ENCODE data around the gene SPATC1L. TPM values are rescaled to one million over a fixed set of nuclear protein-coding genes. Genes with fewer than 3 reads are reported as not detected.

Gene SPATC1L
- total RNA-seq, 4 donors from 2014 or later, result 1.1 to 9.4 (median 1.9) TPM

DNA sequence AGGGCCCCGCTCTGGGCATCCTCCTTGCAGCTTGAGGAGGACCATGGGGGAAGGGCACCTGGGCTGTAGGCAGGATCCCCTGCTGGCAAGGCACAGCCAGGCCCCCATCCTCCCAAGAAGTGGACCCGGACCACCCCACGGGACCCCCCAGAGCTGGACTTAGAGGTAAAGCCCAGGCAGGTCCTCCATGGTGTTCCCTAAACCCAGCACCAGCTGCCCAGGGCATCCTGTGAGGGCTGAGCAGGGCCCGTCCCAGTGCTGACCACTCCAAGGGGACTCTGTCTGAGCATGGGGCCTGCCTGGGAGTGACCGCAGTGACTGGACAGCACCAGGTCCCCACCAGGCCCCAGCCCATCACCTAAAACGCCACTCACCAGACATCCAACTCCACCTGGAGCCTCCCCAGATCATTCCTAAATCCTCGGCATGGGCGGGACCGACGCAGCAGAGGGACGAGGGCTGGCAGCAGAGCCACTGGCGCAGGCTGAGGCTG lies 65.1 kb downstream of the SPATC1L start:
- TF ChIP-seq, protein P1, sequence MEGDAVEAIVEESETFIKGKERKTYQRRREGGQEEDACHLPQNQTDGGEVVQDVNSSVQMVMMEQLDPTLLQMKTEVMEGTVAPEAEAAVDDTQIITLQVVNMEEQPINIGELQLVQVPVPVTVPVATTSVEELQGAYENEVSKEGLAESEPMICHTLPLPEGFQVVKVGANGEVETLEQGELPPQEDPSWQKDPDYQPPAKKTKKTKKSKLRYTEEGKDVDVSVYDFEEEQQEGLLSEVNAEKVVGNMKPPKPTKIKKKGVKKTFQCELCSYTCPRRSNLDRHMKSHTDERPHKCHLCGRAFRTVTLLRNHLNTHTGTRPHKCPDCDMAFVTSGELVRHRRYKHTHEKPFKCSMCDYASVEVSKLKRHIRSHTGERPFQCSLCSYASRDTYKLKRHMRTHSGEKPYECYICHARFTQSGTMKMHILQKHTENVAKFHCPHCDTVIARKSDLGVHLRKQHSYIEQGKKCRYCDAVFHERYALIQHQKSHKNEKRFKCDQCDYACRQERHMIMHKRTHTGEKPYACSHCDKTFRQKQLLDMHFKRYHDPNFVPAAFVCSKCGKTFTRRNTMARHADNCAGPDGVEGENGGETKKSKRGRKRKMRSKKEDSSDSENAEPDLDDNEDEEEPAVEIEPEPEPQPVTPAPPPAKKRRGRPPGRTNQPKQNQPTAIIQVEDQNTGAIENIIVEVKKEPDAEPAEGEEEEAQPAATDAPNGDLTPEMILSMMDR (IDR thresholded peaks at IDR 0.05; ENCODE audit: low read depth), result no peak

DNA sequence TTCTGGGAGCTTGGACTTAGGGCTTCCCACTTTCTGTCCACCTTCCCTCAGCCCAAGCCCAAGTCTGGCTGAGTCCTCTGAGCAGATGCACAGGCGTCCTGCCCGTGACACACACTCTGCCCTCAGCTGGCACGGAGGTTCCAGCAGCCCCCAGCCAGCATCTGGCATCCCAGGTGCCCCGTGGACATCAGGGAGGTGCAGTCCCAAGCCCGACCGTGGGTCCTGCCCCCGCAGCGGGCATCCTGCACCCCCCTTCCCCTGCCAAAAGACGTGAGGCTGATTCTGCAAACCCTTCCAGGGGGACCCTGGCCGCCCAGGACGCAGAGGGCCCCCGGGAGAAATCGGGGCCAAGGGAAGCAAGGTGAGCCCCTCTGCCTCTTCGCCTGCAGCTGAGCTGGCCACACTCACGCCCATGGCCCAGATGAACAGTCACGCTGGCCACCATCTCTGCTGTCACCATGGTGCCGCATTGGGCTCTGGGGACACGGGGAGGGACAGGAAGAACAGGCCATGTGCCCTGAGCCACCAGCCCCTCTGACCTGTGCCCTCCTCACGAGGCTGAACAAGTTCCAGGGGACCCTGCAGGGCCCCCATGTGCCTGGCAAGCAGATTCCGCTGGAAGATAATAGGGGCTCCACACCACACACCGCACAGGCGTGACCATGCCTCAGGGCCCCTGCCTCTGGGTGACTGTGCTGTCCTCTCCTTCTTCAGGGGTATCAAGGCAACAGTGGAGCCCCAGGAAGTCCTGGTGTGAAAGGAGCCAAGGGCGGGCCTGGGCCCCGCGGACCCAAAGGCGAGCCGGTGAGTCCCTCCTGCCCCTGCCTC lies 65.7 kb downstream of the SPATC1L start:
- TF ChIP-seq, protein P1 (IDR thresholded peaks at IDR 0.05; ENCODE audit: low read depth), result no peak

DNA sequence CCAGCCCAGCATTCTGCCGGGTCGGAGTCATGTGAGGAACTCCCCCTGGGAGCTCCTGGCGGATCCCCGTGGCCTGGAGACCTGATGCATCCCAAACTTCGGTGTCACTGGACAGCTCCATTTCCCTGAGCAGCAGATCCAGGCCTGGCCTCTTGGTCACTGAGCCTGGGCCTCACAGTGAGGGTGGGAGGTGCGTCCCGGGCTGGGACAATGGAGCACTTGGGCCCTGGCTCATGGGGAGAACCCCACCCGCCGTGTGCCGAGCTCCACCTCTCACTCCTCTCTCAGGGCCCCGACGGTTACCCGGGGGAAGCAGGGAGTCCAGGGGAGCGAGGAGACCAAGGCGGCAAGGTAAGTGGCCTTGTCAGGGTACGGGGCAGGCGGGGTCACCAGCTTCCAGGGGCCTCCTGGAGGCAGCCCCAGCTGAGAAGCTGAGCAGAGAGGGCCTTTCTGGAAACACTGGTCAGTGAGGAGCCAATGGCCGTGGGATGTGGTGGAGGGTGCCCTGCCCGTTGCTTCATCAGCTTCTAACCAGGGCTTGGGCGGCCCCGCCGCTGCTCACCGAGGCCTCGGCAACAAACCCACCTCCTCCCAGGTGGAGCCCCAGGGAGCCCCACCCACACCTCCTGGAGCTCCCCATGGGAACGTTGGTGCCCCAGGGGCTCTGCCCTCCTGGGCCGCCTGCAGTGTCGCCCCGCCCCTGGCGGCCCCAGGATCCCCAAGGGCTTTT lies 66.5 kb downstream of the SPATC1L start:
- TF ChIP-seq, protein P1 (IDR thresholded peaks at IDR 0.05; ENCODE audit: low read depth), result no peak

DNA sequence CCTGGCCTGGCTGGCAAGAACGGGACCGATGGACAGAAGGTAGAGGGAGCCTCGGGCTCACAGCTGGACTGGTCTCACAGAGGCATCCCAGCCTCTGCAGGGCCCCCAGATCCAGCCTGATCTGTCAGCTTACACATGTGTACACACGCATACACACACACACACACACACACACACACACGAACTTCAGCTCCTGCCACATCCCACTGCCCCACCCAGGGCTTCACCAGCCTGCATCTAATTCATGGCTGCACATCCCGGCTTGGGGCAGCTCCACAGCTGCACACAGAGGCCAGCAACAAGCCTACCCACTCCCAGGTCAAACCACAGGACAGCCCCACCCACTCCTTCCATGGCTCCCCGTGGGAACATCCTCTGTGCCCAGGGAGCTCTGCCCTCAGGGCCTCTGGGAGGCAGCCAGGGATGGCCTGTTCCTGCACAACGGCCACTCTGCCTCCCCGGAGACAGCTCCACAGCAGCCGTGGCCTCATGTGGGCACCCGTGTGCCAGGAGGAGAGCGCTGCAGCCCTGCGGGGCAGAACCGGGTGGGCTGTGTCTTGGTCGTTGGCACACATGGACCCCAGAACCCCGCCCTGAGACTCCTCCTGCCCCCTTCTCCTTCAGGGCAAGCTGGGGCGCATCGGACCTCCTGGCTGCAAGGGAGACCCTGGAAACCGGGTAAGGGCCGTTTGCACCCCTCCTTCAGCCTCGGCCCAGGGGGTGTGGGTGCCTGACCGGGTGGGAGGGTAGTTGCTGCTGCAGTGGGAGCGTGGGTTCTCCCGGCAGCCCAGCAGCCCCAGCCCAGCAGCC lies 67.3 kb downstream of the SPATC1L start:
- TF ChIP-seq, protein P1 (IDR thresholded peaks at IDR 0.05; ENCODE audit: low read depth), result no peak

DNA sequence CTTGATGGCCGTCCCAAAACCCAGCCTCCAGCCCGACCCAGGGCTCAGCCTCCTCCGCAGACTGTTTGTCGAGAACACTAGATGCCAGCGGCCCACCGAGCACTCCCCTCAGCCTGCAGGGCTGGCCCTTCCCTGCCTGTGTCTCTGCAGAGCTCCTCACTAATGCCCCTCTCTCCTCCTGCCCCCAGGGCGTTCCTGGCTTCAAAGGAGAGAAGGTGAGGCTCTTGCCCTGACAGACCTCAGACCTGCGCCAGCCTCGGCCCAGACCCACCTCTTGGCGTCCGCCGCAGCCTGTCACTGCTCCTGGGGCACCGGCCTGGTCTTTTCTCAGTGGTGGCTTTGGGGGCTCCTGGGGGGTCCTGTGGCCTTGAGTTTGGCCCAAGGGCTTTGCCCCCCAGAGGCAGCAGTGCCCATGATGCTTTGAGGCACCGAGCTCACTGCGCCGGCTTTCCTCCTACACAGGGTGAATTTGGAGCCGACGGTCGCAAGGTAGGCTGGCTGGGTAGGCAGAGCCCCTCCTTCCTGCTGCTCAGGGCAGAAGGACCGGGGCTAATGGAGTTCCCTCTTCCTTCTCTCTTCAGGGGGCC lies 68.0 kb downstream of the SPATC1L start:
- TF ChIP-seq, protein P1 (IDR thresholded peaks at IDR 0.05; ENCODE audit: low read depth), result no peak

DNA sequence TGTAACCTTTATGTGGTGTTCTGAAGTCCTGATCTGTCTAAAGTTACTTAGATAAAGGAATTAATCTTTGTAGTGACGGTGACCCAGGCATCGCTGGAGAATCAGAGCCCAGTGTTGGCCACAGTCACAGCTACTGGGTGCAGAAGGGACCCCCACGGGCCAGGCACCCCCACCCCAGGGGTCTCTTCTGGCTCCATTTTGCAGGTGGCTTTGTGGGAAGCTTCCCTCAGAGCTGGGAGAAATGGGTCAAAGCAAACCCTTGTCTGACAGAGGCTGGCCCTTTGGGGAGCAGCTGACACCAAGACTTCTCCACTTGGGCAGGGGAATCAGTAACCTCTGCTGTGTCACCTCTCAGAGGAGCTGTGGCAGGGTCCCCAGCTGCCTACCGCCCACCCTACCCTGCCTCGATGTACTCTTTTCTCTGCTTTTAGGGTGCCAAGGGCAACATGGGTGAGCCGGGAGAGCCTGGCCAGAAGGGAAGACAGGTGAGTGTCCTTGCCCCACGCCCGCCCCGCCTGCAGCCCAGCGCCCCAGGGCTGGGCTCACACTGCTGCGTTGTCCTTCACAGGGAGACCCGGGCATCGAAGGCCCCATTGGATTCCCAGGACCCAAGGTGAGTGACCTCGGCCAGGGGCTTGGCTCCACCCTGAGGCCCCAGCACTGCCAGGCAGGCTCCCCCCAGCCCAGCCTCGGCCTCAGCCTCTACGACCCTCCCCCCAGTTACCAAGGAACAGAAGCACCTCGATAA lies 68.6 kb downstream of the SPATC1L start:
- TF ChIP-seq, protein P1 (IDR thresholded peaks at IDR 0.05; ENCODE audit: low read depth), result no peak
